GM19324 (cell line): ENCODE measurements around the gene THTPA.
"Not testable (repeated sequence)": the region's sequence is repeated elsewhere in the genome, so short reads cannot be mapped to it uniquely, and the experiment has no call there.

ENCODE experiments used
- ATAC-seq: cut with Tn5 transposase; IDR thresholded peaks from one replicate; pipeline ENCODE4 v1.9.1; 2021; ENCODE audit warnings: mild to moderate bottlenecking, moderate library complexity; ENCODE audit not compliant: unreplicated experiment, low FRiP score

Gene THTPA

DNA sequence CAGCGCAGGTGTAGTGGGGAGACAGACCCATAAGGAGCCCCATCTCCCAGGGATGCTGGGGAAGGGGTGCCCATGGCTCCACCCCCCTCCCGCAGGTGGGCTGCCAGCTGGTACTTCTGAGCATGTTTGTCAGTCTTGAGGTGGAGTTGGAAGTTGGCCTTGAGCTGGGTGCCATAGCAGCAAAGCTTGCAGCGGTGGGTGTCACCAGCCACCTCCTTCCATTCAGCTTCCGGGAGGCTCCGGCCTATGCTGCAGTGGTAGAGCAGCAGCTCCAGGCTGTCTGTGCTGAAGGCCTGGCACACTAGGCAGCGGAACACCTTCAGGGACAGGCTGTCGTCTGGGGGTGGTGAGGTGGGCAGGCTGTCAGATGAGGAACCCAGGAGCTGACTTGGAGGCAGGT, 23.4 kb upstream of the THTPA start:
- ATAC-seq = no peak

DNA sequence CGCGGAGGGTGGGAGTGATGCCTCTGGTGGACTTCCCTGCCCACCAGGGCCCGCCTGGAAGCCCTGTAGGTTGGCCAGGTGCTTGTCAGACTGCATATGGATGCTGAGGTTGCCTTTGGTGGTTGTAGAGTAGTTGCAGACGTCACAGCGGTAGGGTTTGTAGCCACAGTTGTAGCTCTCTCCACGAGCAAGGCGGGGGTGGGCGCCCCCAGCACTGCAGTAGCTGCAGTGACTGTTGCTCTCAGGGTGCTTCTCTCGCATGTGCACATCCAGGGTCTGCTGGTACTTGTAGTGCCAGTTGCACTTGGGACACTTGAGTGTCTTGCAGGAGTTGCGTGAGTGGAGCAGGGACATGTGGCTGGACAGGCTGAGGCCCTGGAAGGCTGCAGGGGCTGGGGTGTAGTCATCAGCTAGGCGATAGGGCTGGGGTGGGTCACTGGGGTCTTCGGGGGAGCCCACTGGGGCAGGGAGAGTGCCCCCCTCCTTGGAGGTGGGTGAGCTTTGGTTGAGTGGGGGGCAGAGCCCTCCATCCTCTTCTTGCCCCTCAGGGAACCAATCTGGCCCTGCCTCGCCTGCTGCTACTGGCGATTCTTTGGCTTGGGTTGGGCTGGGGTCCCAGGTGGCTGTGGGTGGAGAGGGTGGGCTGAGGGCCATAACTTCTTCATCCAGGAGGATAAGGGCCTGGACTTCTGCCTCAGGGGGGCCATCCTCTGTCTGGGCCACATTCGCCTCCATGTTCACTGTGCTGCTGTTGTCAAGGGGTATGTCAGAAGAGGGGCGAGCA, 22.2 kb upstream of the THTPA start:
- no peak for ATAC-seq

DNA sequence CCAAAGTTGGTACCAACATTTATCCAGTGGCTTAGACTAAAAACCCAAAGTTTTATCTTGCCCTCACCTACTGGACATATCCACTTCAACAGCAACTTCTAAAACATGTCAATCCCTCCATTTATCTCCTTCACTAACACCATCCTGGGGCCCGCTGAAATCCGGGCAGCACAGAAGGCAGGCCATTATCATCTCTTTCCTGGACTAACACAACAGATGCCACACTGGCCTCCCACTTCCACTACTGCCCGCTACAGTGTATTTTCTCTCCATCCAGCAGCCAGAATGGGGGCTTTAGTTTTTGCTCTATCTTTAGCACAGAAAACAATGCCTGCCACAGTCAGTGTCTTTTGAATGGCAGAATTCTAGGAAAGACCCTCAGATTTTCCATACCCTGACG, 20.1 kb upstream of the THTPA start:
- ATAC-seq = no peak

DNA sequence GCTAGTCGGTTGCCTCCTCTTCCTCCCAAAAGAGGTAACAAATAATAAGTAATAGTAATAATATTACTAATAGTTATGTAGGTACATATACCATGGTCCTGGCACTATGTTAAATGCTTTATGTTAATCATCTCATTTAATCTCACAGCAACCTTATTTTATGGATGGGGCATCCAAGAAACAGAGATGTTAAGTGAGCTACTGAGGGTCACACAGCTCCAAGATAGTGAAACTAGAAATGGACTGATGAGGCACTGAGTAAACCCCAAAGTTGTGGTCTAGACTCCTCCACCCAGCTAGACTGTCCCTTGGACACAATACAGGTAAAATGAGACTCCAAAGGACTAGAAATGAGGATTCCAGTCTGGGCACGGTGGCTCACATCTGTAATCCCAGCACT, 19.6 kb upstream of the THTPA start:
- no peak for ATAC-seq

DNA sequence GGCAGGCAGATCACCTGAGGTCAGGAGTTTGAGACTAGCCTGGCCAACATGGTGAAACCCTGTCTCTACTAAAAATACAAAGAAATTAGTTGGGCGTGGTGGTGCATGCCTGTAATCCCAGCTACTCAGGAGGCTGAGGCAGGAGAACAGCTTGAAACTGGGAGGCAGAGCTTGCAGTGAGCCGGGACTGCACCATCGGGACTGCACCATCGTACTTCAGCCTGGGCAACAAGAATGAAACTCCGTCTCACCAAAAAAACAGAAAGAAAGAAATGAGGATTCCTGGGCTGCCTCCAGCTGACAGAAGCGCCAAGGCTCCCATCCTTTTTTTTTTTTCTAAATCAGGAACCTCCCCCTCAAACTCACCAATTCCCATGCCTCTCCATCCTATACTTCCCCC, 19.2 kb upstream of the THTPA start:
- ATAC-seq = not testable (repeated sequence)

DNA sequence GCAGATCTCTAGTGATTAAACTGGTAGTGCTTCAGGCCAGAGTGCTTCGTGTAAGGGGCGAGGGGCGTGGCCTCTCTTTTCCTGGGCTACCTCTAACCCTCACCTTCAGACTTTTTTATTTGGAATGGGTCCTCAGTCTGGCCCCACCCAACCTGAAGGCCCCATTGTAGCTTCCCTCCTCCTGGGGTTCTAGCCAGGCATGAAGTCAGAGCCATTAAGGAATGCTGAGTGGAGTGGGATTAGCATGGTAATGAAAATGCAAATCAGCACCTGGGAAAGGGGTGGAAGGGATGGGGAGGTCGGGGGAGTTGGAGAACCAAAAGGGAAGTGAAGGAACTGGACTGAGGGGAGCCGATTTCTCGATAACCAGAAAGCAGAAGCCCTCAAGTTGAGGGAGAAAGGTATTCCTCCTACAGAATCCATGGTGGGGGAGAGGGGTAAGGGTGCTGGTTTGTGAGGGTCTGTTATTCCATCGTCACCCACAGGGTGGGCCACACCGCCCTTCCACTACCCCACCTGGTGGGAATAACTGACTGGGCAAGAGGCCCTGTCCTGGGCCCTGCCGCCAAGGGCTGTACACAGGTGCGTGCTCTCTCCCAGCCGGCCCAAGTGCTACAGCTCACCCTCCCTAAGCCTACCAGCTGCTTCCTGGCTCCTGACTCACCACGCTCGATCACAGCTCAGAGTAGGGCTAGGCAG, 18.6 kb upstream of the THTPA start:
- ATAC-seq = no peak

DNA sequence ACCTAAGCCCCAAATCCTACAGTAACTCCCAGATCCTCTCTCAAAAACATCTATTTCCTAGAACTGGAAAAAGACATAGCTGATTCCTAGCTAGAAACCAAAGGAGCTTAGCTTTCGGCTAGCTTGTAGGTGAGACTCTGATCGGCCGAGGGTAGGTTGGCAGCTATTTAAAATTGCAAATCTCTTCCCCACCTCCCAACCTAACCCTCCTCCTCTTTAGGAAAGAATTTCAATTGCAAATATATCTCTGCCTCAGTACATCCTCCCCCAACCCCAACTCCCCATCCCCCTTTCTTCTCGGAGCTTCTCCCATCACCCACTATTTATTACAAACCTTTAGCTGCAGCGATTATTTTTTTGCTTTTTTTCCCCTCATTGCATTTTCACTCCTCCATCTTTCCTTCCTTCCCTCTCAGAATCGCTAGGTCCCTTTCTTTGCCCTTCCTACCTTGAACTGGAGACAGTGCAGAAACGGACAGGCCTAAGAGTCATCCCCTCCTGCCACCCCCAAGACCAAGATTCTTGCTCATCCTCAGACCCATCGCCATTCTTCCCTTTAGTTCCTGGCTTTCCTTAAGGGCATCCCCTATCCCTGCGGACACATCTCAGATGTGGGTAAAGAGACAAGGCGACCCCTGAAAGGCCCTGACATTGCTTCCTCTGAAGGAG, 17.9 kb upstream of the THTPA start:
- ATAC-seq = no peak

DNA sequence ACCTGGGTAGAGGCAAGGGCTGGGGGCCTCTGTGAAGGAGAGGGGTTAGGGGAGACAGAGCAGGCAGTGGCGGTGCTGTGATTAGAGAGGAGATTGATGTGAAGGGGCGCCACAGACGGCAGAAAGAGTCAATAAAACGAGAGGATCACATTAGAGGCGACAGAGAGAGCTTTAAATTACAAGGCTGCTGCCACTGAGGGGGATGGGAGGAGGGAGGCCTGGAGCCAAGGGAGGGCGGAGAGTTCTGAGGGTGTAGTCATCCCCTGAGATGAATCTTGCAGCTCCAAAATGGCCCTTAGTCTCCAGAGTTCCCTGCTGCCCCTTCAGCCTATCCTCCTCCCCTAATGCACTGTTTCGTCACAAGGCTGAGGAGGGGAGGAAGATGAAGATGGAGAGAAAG, 17.3 kb upstream of the THTPA start:
- ATAC-seq = no peak

DNA sequence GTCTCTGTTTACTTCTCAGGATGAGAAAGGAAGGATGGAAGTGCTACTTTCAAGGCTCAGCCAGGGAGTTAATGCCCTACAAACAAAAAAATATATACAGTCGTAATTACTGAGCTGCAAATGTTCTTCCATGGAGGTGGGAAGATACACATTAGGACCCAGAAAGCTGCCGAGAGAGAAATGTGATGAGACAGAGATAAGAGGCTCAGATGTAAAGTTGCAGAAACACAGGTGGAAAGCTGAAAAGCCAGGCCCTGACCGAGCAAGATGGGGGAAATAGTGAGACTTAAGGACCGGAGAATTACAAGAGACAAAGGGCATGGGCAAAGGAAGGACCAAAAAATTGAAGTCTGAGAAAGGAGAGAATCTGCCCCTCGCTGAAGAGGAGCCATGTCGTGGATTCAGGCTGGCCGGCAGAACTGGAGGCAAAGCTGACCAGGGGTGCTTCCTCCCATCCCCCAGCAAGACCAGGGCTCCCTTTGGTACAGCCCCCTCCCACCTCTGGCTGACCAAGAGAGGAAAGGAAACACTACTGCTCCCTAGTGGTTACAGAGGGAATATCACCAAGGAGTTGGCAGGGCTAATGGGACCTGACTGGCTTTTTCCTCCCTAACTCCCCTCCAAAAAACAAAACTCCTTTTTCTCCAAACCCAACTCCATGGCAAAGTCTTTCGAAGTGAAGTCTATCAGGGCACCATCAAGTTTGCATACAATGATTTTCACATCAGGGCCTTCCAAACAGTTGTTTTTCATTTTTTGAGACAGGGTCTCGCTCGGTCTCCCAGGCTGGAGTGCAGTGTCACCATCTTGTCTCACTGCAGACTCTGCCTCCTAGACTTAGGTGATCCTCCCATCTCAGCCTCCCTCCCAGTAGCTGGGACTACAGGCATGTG, 16.6 kb upstream of the THTPA start:
- ATAC-seq = no peak

DNA sequence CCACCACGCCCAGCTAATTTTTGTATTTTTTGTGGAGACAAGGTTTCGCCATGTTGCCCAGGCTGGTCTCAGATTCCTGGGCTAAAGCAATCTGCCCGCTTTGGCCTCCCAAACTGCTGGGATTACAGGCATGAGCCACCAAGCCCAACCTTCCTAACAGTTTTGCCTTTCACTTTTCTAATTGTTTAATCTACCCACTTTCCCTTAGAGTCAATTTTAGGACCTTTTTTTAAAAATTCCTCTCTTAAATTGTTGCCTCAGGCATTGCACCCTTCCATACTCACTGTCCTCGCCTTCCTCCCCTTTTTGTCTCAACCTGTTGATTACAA, 16.0 kb upstream of the THTPA start:
- ATAC-seq = no peak

DNA sequence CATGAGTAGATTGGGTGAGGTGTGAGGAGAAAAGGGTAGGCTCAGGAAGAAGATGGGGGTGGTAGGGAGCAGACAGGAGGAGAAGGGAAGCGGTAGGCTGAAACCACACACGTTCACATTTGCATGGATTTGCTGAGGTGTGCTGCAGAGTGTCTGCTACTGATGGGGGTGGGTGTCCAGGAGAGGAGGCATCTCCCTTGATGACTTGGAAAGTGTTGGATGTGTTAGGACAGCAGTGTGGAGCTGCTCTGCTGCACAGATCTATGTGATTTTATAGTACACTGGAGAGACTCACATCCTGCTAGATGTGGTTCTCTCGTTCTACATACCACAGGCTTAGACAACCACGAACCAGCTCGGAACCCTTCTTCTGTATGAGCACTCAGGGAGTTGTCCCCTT, 13.8 kb upstream of the THTPA start:
- no peak for ATAC-seq

DNA sequence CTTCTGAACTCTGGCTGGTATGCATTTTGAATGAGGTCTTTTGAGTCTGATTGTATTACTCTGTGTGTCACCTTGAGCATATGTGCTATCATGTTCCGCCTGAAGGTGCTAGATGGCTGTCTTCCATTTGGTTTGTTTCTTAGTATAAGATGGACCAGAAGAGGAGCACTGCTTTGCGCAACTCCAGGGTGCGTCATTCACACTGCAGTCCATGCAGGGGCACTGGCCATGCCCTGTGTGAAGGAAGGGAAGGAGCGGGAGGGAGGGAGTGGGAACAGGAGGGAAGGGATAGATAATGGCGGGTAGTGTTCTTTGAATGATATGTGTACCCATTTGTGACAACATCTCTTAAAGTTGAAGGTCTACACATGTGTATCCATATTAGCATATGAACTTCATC, 12.7 kb upstream of the THTPA start:
- ATAC-seq = no peak

DNA sequence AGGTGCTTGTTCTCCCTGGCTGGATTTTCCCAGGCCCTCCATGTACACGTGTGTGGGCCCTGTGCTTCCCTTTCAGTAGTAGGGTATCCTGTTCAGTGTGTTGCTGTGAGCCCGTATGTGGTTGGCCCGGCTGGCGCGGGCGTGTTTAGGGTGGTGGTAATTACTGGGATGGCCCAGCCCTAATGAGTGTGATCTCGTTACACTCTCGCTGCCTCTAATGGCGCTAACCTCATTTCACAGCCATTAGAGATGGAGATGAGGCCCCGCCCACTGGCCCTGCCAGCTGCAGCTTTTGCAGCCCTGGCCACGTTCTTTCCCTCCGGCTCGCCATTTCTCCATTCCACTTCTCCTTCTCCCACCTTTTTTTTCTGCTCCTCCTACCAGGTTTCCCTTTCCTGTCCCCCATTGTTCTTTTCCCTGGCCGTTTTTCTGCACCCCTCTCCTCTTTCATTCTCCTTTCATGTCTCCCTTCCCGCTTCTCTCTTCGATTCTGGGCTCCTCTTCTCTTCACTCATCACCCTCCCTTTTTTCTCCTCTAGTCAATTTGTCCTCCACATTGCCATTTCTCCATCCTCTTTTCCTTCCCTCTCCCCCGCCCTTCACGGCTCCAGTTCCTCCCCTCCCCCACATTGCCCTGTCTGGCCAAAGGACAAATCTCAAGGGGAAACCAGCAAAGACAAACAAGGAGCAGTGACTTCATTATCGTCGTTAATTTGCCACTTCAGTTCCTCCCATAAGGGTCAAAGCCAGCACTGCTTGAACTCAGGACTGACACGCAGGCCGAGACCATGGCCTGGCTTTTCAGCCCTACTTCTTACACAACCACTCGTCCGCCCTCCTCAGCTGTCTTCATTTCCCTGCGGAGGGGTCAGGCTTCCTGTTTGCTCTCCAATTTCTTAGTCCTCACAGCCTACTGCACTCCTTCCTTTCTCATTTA, 11.3 kb upstream of the THTPA start:
- no peak for ATAC-seq

DNA sequence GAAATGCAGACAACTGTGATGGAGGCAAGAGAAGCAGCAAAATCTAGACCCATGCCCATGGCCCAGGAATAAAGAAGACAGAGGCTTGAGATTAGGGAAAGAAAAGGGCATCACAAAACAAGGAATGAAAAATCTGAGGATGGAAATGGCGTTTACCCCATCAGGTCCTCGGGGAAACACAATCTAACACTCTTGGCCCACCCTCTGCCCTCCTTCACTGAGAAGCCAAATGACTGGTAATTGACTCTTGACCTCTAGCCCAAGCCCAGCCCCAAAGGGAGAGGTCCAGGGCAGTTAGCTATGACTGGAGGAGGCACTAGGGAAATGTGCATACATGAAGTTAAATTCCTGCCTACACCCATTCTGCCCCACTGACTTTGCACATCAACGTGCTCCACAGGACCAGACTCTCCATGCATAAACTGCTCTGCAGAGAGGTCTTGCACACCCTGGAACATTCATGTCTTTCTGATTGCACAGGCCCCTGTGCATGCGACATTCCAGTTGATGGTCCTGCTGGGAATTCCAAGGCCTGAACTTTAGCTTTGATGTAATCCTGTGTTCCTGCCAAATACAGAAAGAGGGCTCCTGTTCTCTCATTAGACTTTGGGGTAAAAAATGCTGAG, 10.2 kb upstream of the THTPA start:
- ATAC-seq = no peak

DNA sequence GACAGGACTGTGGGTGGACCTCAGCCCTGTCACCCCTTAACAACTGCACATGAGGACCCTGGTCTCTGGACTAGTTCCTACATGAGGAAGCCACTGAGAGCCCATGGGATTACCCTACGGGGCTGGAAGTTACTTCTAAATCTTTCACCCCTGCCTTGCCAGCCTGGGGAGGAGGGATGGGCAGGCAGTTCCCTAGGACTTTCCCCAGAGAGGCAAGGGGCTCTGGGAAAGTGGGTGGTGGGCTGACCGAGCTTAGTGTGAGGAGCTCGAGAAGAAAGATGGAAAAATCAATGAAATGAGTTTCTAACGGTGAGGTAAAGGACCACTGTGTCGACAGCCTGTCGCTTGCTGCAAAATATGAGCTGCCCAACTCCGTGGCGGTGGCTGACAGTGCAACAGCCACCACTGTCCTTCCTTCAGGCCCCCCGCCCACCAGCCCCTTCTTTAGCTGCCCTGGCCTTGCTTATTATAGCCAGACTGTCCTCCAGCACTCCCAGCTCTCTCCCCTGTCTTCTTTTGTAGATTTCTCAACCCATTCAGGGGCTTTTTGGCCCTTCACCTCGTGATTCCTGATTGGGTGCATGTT, 9.5 kb upstream of the THTPA start:
- no peak for ATAC-seq

DNA sequence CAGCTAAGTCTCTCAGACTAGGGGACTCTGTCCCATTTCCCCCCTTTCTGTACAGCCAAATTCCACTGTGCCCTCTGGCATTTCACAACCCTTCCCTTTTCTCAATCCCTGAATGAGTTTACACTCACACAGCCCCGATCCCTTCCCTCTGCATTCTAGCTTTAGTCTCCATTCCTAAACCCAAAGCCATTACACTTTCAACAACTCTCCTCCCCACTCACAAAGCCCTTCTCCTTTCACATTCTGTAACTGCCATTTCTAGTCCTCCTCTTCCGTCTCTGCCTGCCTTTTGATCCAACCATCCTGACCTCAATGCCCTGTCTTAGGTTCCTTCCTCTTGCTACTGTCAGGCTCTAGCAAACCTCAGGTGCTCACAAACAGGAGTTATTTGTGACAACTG, 8.1 kb upstream of the THTPA start:
- ATAC-seq = no peak

DNA sequence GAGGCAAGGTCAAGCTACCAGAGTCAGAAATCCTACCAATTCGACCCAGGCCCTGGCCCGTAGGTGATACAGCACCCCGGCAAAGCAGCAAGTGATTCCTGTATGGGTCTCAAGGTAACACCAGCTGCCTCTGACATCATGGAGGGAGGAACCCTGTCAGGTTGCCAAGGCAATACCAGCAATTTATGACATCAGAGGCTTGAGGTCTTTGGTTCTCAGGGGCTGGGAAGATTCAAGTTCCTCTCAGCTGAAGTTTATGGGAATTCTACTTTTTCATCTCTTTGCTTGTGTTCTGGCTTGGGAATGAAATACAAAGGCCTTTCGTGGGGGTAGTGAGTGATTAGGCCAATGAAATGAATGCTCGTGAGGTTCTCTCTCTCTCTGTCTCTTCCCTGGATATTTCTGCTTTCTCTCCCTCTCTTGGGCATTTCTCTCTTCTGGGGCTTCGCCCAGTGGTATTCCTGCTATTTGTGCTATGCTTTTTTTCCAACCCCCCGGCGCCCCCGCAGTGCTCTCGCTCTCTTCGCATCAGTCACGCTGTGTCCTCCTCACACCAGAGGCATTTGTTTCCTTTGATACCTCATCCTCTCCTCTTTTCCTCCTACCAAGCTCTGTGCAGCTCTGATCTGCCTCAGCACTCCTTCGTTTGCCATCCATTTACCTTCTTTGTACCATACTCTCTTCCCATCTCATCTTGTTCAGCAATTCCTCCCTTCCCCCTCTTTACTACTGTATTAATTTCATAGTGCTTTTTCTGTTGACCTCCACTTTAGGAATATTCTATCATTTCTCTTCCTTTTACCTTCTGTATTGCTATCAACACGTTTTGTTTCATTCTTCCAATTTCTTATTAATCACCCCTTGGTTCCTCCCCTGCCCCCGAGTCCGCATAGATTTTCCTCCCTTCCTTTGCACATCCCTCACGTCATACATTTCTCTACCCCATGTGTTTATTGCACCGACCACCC, 7.4 kb upstream of the THTPA start:
- no peak for ATAC-seq
